ENCODE data around the gene TMEM151B.

TMEM151B gene

DNA sequence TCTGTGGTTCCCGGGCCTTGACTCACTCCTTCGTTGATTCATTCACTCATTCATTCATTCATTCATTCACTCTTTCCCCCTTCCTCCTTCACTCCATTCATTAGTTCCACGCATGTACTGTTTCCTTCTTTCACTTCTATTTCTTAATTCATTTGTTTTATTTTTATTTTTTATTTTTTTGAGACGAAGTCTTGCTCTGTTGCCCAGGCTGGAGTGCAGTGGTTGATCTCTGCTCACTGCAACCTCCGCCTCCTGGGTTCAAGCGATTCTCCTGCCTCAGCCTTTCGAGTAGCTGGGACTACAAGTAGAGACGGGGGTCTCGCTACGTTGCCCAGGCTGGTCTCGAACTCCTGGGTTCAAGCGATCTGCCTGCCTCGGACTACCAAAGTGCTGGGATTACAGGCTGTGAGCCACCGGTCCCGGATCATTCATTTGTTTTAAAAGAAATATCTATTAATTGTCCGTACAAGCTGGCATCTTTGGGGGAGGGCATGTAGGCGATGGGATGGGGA, 4.5 kb upstream of the TMEM151B start:
- no peak for DNase-seq

- DNase-seq, result no peak
These were observed 3.9 kb upstream of the TMEM151B start for GRCh38 chr6:44266347-44266746.

DNA sequence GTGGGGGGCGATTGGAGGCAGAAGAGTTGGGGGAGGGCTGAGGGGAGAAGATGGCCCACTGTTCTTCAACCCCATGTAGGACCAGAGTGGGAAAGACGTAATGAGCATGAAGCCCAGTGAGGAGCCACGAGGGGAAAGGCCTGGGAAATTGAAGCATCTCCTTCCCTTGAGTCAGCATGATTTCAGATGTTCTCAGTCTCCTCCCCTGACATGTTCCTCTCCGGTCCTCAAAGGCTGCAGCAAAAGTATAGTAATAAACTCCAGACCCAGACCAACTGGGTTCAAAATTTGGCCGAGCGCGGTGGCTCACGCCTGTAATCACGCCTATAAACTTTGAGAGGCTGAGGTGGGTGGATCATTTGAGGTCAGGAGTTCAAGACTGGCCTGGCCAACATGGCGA, 3.0 kb upstream of the TMEM151B start:
- DNase-seq, result no peak

- no peak for DNase-seq
These were observed 2.1 kb upstream of the TMEM151B start for GRCh38 chr6:44268095-44268628.

DNA sequence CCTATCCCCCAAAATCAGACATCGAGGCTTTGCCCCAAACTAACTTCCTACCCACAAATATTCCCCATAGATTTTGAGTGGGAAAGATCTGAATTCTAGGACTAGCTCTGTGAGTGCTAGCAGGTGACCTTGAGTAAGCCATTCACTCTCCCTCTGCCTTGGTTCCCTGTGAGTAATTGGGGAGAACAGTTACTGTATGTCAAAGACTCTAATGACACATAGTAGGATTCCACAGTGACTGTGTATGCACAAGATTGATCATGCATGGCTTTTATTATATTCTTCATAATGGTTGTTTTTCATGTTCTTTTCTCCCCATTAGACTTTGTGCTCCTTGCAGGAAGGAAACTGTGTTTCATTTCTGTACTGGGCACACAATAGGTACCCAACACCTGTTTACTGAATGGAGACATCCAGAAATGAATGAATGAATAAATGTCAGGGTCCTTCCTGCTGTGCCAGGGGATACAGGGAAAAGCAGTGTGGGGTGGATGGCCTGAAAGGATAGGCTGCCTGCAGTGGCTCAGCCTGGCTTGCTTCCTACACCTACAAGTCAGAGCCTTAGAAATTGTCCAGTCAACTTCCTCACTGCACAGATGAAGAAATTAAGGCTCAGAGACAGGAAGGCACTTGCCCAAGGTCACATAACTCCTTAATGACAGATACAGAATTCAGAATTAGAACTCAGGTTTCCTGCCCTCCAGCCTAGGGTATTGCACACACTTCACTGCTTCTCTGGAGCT, 901 bp upstream of the TMEM151B start:
- DNase-seq, result no peak

DNA sequence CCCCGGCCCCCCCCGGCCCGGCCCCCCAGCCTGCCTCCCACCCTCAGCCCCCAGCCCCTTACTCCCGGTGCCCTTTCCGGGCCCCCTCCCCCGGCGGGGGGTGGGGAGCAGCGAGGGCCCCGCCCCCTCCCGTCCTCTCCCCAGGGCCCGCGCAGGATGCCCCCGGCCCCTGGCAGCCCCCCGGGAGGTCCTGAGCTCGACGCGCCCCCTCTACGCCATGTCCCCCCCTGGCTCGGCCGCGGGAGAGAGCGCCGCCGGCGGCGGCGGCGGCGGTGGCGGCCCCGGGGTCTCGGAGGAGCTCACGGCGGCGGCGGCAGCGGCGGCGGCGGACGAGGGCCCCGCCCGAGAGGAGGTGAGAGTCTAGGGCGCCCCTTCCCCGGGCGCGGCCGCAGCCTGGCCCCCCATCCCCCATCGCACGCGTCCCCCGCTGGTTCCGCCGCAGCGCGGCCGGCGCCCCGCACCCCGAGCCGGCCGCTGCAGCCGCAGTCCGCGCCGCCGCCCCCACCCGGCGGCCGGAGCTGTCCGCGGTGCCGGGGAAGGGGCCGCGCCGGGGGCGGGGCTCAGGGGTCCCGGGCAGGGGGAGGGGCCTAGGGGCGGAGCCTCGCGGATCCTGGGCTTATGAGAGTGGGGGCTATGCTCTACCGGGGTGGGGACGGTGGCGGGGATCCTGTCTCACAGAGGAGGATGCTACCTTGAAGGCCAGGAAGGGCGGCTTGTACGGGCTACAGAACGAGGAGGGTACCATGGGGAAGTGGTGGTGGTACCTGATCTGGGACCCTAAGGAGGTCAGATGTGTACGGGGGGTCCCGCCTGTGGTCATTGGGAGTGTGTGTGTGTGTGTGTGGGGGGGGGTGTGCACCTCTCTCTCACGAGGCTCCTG, 516 bp downstream of the TMEM151B start:
- DNase-seq, result no peak

DNA sequence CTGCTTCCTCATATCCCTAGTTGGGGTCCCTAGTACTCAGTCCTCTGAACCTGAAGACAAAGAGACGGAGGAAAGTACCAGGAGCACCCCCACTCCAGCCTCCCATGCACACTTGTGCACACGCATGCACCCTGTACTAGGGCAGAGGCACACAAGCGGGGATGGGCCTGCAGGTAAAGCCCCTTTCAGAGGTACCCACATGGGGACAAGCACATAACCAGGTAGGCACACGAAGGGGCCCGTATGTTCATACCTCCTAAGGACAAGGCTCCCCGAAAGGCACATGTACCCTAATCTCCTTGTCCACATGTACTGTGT, 1.1 kb downstream of the TMEM151B start:
- DNase-seq, result no peak

- no peak for DNase-seq
These were observed 1.7 kb downstream of the TMEM151B start for GRCh38 chr6:44271914-44272313.

GRCh38 chr6:44272529-44272928, 2.3 kb downstream of the TMEM151B start:
- DNase-seq, result no peak

- no peak for DNase-seq
These were observed 2.8 kb downstream of the TMEM151B start for GRCh38 chr6:44272999-44273566.

- DNase-seq, result no peak
These were observed 3.4 kb downstream of the TMEM151B start for GRCh38 chr6:44273617-44274016.

GRCh38 chr6:44275271-44275748, 5.1 kb downstream of the TMEM151B start:
- DNase-seq, result no peak

DNA sequence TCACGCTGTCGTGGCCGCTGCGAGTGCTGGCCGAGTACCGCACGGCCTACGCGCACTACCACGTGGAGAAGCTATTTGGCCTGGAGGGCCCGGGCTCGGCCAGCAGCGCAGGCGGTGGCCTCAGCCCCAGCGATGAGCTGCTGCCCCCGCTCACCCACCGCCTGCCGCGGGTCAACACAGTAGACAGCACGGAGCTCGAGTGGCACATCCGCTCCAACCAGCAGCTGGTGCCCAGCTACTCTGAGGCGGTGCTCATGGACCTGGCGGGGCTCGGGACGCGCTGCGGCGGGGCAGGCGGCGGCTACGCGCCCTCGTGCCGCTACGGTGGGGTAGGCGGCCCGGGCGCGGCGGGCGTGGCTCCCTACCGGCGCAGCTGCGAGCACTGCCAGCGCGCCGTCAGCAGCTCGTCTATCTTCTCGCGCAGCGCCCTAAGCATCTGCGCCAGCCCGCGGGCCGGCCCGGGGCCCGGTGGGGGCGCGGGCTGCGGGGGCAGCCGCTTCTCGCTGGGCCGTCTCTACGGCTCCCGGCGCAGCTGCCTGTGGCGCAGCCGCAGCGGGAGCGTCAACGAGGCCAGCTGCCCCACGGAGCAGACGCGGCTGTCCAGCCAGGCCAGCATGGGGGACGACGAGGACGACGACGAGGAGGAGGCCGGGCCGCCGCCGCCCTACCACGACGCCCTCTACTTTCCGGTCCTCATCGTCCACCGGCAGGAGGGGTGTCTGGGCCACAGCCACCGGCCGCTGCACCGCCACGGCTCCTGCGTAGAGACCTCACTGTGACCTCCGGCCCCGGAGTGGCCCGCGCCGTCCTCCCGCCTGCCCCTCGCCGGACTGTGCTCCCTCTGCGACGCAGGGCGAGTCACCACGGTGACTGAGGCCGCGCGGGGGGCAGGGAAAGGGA, 5.7 kb downstream of the TMEM151B start:
- no peak for DNase-seq

- DNase-seq, result no peak
These were observed 6.7 kb downstream of the TMEM151B start for GRCh38 chr6:44276667-44277640.

DNA sequence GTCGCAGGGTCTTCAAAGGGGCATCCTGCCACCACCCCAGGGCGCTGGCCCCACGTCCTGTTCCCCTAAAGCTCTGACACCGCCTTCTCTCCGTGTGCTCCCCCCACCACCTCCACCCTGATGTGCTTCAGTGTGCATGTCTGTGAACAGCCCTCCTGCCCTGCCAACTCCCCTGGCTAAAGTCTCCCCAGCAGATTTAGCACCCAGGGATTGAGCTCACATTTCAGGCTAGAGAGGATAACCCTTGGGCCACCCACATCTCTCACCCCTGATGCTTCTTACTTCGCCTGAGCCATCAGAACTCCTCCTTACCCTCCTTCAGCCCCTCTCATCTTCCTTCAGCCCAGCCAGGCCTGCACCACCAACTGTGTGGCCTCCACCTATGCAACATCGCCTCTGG, 7.5 kb downstream of the TMEM151B start:
- no peak for DNase-seq

GRCh38 chr6:44278315-44278714, 8.1 kb downstream of the TMEM151B start:
- DNase-seq, result no peak

GRCh38 chr6:44278774-44279697, 8.8 kb downstream of the TMEM151B start:
- no peak for DNase-seq

- DNase-seq, result no peak
These were observed 13.9 kb downstream of the TMEM151B start for GRCh38 chr6:44284121-44284520.

DNA sequence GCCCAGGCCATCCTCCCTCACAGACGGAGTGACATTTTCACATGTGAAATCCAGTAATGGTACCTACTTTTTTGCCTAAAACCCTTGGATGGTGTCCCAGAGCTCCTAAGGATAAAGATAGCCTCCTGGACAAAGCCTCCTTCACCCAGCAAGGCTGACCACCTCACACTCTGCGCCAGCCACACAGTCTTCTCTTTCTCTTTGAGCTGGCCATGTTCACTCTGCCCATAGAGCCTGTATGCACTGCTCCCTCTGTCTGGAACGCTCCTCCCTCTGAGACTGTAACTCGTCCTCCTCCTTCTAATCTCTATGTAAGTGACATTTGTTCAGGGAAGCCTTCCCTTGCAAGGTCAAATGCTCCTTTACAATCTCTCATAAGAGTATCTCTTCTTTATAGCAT, 14.6 kb downstream of the TMEM151B start:
- DNase-seq, result no peak
